Adipose tissue (tissue), 3 donors: Measurements from ENCODE around the gene OR2L13. TPM values are rescaled to one million over a fixed set of nuclear protein-coding genes. Genes with fewer than 3 reads are reported as not detected.
"Not testable (repeated sequence)": the region's sequence is repeated elsewhere in the genome, so short reads cannot be mapped to it uniquely, and the experiment has no call there.

ENCODE experiments used
- H3K27ac ChIP-seq: one replicate; pipeline ENCODE4 v1.5.1; 2013; ENCODE audit warnings: low read depth, low read length
- WGBS, 3 donors: extraction: QIAGEN DNeasy Blood & Tissue Kit; methylation state at CpG; one replicate each; pipeline ENCODE4 v1.1.7; 2013; 5-methylcytosine and 5-hydroxymethylcytosine counted together
- polyA plus RNA-seq, 3 donors: library from polyadenylated mRNA; stranded (reverse); fragments of 200-250 nt; gene quantifications; one replicate each; pipeline ENCODE4 v1.2.3, GENCODE V29; 2013
- donor health status: healthy with polysubstance abuse.
- donor health status: Bipolar disorder and iron deficiency.
- donor health status: healthy.

OR2L13 gene
- not detected for polyA plus RNA-seq

GRCh38 chr1:248094884-248095283, at the start of gene OR2L13:
OR2L13 (plus strand) TSS chr1:248095184; CDS start chr1:248099376, 4,192 bp downstream.
- no peak within 1 kb of the TSS for H3K27ac ChIP-seq
- WGBS, 3 donors: 35 to 58% (median 52%) methylated on average over 1 of the region's 1 CpG

GRCh38 chr1:248045209-248045608, 49.8 kb upstream of the OR2L13 start:
- H3K27ac ChIP-seq: no peak overlapping the region
- WGBS, 3 donors: 59 to 72% (median 69%) methylated on average over 5 of the region's 5 CpGs

- H3K27ac ChIP-seq: no peak within 1 kb of the TSS
- 61 to 79% (median 67%) methylated on average over 2 of the region's 2 CpGs for WGBS, 3 donors
Observed at GRCh38 chr1:248046536-248046935, 48.4 kb upstream of the OR2L13 start, which contains the start of gene OR2L3. OR2L3 (plus strand) TSS chr1:248046836; CDS start chr1:248060682, 13,846 bp downstream.

GRCh38 chr1:248047008-248047407, 48.0 kb upstream of the OR2L13 start:
- H3K27ac ChIP-seq: no peak overlapping the region
- 48 to 69% (median 53%) methylated on average over 1 of the region's 1 CpG for WGBS, 3 donors

- no peak overlapping the region for H3K27ac ChIP-seq
Observed at GRCh38 chr1:248054671-248055070, 40.3 kb upstream of the OR2L13 start.

GRCh38 chr1:248055261-248055660, 39.7 kb upstream of the OR2L13 start:
- H3K27ac ChIP-seq: no peak overlapping the region
- 49 to 75% (median 69%) methylated on average over 2 of the region's 2 CpGs for WGBS, 3 donors

- 68 to 84% (median 78%) methylated on average over 2 of the region's 2 CpGs for WGBS, 3 donors
- H3K27ac ChIP-seq: no peak overlapping the region
Observed at GRCh38 chr1:248065071-248065470, 29.9 kb upstream of the OR2L13 start.

GRCh38 chr1:248065604-248066003, 29.4 kb upstream of the OR2L13 start:
- 86 to 89% (median 86%) methylated on average over 3 of the region's 3 CpGs for WGBS, 3 donors

GRCh38 chr1:248083864-248084263, 11.1 kb upstream of the OR2L13 start:
- WGBS, 3 donors: 70 to 95% (median 79%) methylated on average over 8 to 11 of the region's 17 CpGs
- not testable (repeated sequence) for H3K27ac ChIP-seq

More at GRCh38 chr1:248065604-248066003, 29.4 kb upstream of the OR2L13 start:
- H3K27ac ChIP-seq: no peak overlapping the region

- H3K27ac ChIP-seq: no peak overlapping the region
- 53 to 80% (median 77%) methylated on average over 1 of the region's 1 CpG for WGBS, 3 donors
Observed at GRCh38 chr1:248098529-248098928, 3.5 kb downstream of the OR2L13 start.

GRCh38 chr1:248102847-248103246, 7.9 kb downstream of the OR2L13 start:
- no peak overlapping the region for H3K27ac ChIP-seq

GRCh38 chr1:248111157-248111556, 16.2 kb downstream of the OR2L13 start:
- WGBS, 3 donors: 66 to 80% (median 69%) methylated on average over 5 of the region's 5 CpGs
- no peak overlapping the region for H3K27ac ChIP-seq

- H3K27ac ChIP-seq: no peak overlapping the region
- WGBS, 3 donors: 68 to 85% (median 80%) methylated on average over 7 of the region's 7 CpGs
Observed at GRCh38 chr1:248114890-248115289, 19.9 kb downstream of the OR2L13 start.

- 75 to 83% (median 83%) methylated on average over 5 of the region's 5 CpGs for WGBS, 3 donors
- H3K27ac ChIP-seq: no peak overlapping the region
Observed at GRCh38 chr1:248127653-248128052, 32.7 kb downstream of the OR2L13 start.

- H3K27ac ChIP-seq: no peak overlapping the region
- WGBS, 3 donors: 75 to 77% (median 75%) methylated on average over 21 of the region's 21 CpGs
Observed at GRCh38 chr1:248136811-248137210, 41.8 kb downstream of the OR2L13 start.

GRCh38 chr1:248140846-248141245, 45.9 kb downstream of the OR2L13 start:
- 59 to 89% (median 83%) methylated on average over 1 of the region's 1 CpG for WGBS, 3 donors
- H3K27ac ChIP-seq: no peak overlapping the region

GRCh38 chr1:248143311-248143710, 48.3 kb downstream of the OR2L13 start:
- WGBS, 3 donors: 35 to 53% (median 52%) methylated on average over 1 of the region's 1 CpG

GRCh38 chr1:248144513-248145198, 49.7 kb downstream of the OR2L13 start, which contains the start of gene OR2M5:
OR2M5 (plus strand) TSS chr1:248145148; CDS start chr1:248145148, 0 bp downstream.
- WGBS, 3 donors: 75 to 91% (median 81%) methylated on average over 3 of the region's 3 CpGs
- no peak within 1 kb of the TSS for H3K27ac ChIP-seq

More at GRCh38 chr1:248143311-248143710, 48.3 kb downstream of the OR2L13 start:
- H3K27ac ChIP-seq: no peak overlapping the region
